PC-3 (cell line): Measurements from ENCODE around the gene EXOC4. TPM values are rescaled to one million over a fixed set of nuclear protein-coding genes. Genes with fewer than 3 reads are reported as not detected.
"Not testable (repeated sequence)": the region's sequence is repeated elsewhere in the genome, so short reads cannot be mapped to it uniquely, and the experiment has no call there.

ENCODE experiments used
- ATAC-seq: fragments of 200-7000 bp; cut with Tn5 transposase; 2 replicates; pipeline ENCODE4 v1.9.1; 2020; ENCODE audit warnings: mild to moderate bottlenecking, moderate library complexity
- BruUV-seq: library from RNA; stranded (reverse); fragments of 400-500 nt; replicated peaks from 2 replicates; lab custom pipeline; 2021; lab: Mats Ljungman, UMichigan
- CTCF ChIA-PET: fragments of 300-600 bp; sonication (Branson Sonifier 250); formaldehyde crosslinking; loops from one replicate; lab custom pipeline; 2022; ENCODE audit warnings: antibody characterized with exemption; lab: Charles Lee
- POLR2A ChIA-PET: fragments of 300-600 bp; sonication (Branson Sonifier 250); formaldehyde crosslinking; loops from one replicate; lab custom pipeline; 2022; ENCODE audit warnings: antibody characterized with exemption; ENCODE audit not compliant: unreplicated experiment; lab: Charles Lee
- DNase-seq: peaks from one replicate; pipeline ENCODE4 v3.0.0-alpha.2; 2015
- H2AFZ ChIP-seq: fragments of 300-600 bp; sonication (generic); 2 replicates; pipeline ENCODE4 v1.6.0; 2016; ENCODE audit warnings: antibody characterized with exemption, low read length
- H3F3A ChIP-seq: fragments of 300-600 bp; sonication (generic); one replicate; pipeline ENCODE4 v1.6.0; 2017; ENCODE audit warnings: antibody characterized with exemption, low read length, control low read depth, mild to moderate bottlenecking; ENCODE audit not compliant: unreplicated experiment
- H3K27ac ChIP-seq: fragments of 300-600 bp; sonication (generic); 2 replicates; pipeline ENCODE4 v1.5.1; 2016; ENCODE audit warnings: mild to moderate bottlenecking, low read length
- H3K27me3 ChIP-seq: fragments of 300-600 bp; sonication (generic); 2 replicates; pipeline ENCODE4 v1.6.1; 2016; ENCODE audit warnings: low read length, mixed read lengths
- H3K36me3 ChIP-seq: fragments of 300-600 bp; sonication (generic); 2 replicates; pipeline ENCODE4 v1.6.1; 2016; ENCODE audit warnings: low read depth, mixed run types, low read length, mixed read lengths
- H3K4me1 ChIP-seq: fragments of 300-600 bp; sonication (generic); 2 replicates; pipeline ENCODE4 v1.5.1; 2016; ENCODE audit warnings: low read length; ENCODE audit not compliant: insufficient read depth
- H3K4me2 ChIP-seq: fragments of 300-600 bp; sonication (generic); 2 replicates; pipeline ENCODE4 v1.6.0; 2016; ENCODE audit warnings: low read length
- H3K4me3 ChIP-seq: fragments of 300-600 bp; sonication (generic); 2 replicates; pipeline ENCODE4 v1.5.1; 2016; ENCODE audit warnings: mild to moderate bottlenecking, low read length, mixed read lengths
- H3K79me2 ChIP-seq: fragments of 300-600 bp; sonication (generic); 2 replicates; pipeline ENCODE4 v1.6.1; 2017; ENCODE audit warnings: low read length, mixed read lengths
- H3K9ac ChIP-seq: fragments of 300-600 bp; sonication (generic); 2 replicates; pipeline ENCODE4 v1.6.0; 2016; ENCODE audit warnings: mild to moderate bottlenecking, low read length
- H3K9me2 ChIP-seq: fragments of 300-600 bp; sonication (generic); replicated peaks from 2 replicates; pipeline ENCODE4 v1.6.1; 2016; ENCODE audit warnings: mixed run types, low read length, mixed read lengths
- H3K9me3 ChIP-seq: fragments of 300-600 bp; sonication (generic); 2 replicates; pipeline ENCODE4 v1.6.1; 2016; ENCODE audit warnings: low read length, mixed read lengths
- H4K20me1 ChIP-seq: fragments of 300-600 bp; sonication (generic); 2 replicates; pipeline ENCODE4 v1.6.1; 2016; ENCODE audit warnings: low read length, mixed read lengths
- EZH2 ChIP-seq: fragments of 300-600 bp; sonication (generic); IDR thresholded peaks from one replicate; pipeline ENCODE4 v1.6.1; 2017; ENCODE audit warnings: antibody characterized with exemption, mild to moderate bottlenecking, low read length; ENCODE audit not compliant: unreplicated experiment
- EZH2phosphoT487 ChIP-seq: fragments of 300-600 bp; sonication (generic); IDR thresholded peaks from 2 replicates; pipeline ENCODE4 v1.6.1; 2018; ENCODE audit warnings: mild to moderate bottlenecking, antibody characterized with exemption, low read length, borderline replicate concordance
- intact Hi-C: fragments of 100-400 bp; cut with micrococcal nuclease; formaldehyde crosslinking; loops from 2 replicates; pipeline ENCODE4 v1.9.0; 2023
- total RNA-seq: library from RNA; depleted of rRNA; stranded (reverse); fragments of >200 nt; gene quantifications from 2 replicates; pipeline ENCODE4 v1.2.3, GENCODE V29; 2014
- TF ChIP-seq, protein P1 (sequence below): fragments of 300-600 bp; sonication (generic); conservative IDR thresholded peaks from 2 replicates; pipeline ENCODE4 v1.5.1; 2017; ENCODE audit warnings: antibody characterized with exemption, low read depth, mild to moderate bottlenecking, low read length

The EXOC4 gene
- total RNA-seq, 1 experiment from 2014 or later: 43.5 TPM

DNA sequence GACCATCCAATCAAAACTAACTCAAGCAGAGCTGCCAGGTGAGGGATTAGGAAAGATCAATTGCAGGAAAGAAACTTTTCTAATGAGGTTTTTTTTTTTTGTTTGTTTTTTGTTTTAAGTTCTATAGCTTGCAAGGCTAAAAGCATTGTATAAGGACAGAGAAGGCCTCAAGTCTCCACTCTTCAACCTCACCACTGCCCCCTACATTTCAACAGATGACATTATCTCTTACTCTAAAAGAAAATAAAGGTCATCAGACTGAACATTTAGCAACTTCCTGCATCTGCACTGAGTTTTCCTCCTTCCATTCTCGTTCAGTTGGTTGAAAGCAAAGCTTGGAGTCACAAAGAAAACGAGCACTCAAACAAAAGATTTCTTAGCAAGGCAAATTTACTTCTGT is 45.2 kb upstream of the EXOC4 start:
- Histone ChIP-seq H3K27me3 (peaks cover 15% of the 10 kb centered on the region; the same call in 1 of the 2 replicates), H2AFZ (no peak overlapping the region), H3K36me3 (no peaks in the 10 kb centered on the region), H3K79me2 (no peaks in the 10 kb centered on the region), H3K9me2 (no peaks in the 10 kb centered on the region), H3K4me1 (no peaks in the 10 kb centered on the region), H3K9ac (no peak overlapping the region), H3K4me3 (no peak overlapping the region), H3K27ac (no peak overlapping the region), H3K4me2 (no peak overlapping the region), H3K9me3 (no peaks in the 10 kb centered on the region), H3F3A (no peaks in the 10 kb centered on the region), H4K20me1 (no peaks in the 10 kb centered on the region)
- ChIA-PET POLR2A (no interaction called here), CTCF (no interaction called here)
- intact Hi-C loops: no loop called here
- ATAC-seq: no peak
- no peak for DNase-seq
- BruUV-seq: no TSS peak
- TF ChIP-seq EZH2phosphoT487 (no peak), EZH2 (no peak)
- TF ChIP-seq, protein P1, sequence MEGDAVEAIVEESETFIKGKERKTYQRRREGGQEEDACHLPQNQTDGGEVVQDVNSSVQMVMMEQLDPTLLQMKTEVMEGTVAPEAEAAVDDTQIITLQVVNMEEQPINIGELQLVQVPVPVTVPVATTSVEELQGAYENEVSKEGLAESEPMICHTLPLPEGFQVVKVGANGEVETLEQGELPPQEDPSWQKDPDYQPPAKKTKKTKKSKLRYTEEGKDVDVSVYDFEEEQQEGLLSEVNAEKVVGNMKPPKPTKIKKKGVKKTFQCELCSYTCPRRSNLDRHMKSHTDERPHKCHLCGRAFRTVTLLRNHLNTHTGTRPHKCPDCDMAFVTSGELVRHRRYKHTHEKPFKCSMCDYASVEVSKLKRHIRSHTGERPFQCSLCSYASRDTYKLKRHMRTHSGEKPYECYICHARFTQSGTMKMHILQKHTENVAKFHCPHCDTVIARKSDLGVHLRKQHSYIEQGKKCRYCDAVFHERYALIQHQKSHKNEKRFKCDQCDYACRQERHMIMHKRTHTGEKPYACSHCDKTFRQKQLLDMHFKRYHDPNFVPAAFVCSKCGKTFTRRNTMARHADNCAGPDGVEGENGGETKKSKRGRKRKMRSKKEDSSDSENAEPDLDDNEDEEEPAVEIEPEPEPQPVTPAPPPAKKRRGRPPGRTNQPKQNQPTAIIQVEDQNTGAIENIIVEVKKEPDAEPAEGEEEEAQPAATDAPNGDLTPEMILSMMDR: peak; percentile 36; the same call in 1 of the 2 replicates

DNA sequence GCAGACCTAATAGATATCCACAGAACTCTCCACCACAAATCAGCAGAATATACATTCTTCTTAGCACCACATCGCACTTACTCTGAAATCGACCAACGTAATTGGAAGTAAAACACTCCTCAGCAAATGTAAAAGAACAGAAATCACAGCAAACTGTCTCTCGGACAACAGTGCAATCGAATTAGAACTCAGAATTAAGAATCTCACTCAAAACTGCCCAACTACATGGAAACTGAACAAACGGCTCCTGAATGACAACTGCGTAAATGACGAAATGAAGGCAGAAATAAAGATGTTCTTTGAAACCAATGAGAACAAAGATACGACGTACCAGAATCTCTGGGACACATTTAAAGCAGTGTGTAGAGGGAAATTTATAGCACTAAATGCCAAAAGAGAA is 42.1 kb upstream of the EXOC4 start:
- H3K4me3 ChIP-seq, intact Hi-C loops, POLR2A ChIA-PET, H3K9me2 ChIP-seq, H2AFZ ChIP-seq, H3K9ac ChIP-seq, H3K36me3 ChIP-seq, H3K4me1 ChIP-seq, ATAC-seq, H3K9me3 ChIP-seq, BruUV-seq, H3F3A ChIP-seq, DNase-seq, H3K79me2 ChIP-seq, H3K27ac ChIP-seq, H3K4me2 ChIP-seq, H4K20me1 ChIP-seq: not testable (repeated sequence)
- CTCF ChIA-PET: interaction anchor here (0.8 kb wide), 1 partner anchor 592 kb away, joined by 3 read pairs; no protein-coding TSS in a partner anchor
- H3K27me3 ChIP-seq: peaks cover 24% of the 10 kb centered on the region

DNA sequence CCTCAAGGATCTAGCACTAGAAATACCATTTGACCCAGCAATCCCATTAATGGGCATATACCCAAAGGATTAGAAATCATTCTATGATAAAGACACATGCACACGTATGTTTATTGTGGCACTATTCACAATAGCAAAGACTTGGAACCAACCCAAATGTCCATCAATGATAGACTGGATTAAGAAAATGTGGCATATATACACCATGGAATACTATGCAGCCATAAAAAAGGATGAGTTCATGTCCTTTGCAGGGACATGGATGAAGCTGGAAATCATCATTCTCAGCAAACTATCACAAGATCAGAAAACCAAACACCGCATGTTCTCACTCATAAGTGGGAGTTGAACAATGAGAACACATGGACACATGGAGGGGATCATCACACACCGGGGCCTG is 39.1 kb upstream of the EXOC4 start:
- DNase-seq, POLR2A ChIA-PET: not testable (repeated sequence)
- H3K27me3 ChIP-seq: peaks cover 40% of the 10 kb centered on the region

DNA sequence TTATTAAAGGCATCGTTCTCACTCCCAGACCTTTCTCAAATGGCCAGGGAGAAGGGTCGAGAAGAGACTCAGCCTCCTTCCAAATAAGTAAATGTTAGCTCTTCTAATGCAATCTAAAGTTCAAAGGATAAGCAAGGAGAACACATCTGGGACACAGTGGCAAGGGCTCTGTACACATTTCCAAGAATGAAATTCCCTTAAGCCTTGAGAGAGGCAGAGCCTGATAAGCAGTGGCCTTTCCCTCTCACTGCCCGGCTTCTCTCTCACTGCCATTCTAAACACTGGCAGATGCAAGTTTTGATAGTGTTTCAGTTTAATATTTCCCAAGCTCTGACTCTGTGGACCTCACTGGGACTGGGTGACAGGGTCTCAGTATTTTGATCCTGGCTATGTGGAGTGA is 35.1 kb upstream of the EXOC4 start:
- no peaks in the 10 kb centered on the region for H3K79me2 ChIP-seq
- H3K9ac ChIP-seq: no peak overlapping the region
- no peaks in the 10 kb centered on the region for H3K36me3 ChIP-seq
- no peak overlapping the region for H3K4me3 ChIP-seq
- intact Hi-C loops: no loop called here
- DNase-seq (no peak), ATAC-seq (no peak)
- H2AFZ ChIP-seq: no peak overlapping the region
- no peaks in the 10 kb centered on the region for H4K20me1 ChIP-seq
- ChIA-PET POLR2A (no interaction called here), CTCF (no interaction called here)
- H3K9me3 ChIP-seq: no peaks in the 10 kb centered on the region
- H3F3A ChIP-seq: no peaks in the 10 kb centered on the region
- BruUV-seq: no TSS peak
- no peaks in the 10 kb centered on the region for H3K9me2 ChIP-seq
- no peaks in the 10 kb centered on the region for H3K4me1 ChIP-seq
- TF ChIP-seq, protein P1: no peak
- no peak for TF ChIP-seq EZH2phosphoT487
- no peak for TF ChIP-seq EZH2
- H3K27me3 ChIP-seq: peaks cover 36% of the 10 kb centered on the region
- H3K4me2 ChIP-seq: no peak overlapping the region
- no peak overlapping the region for H3K27ac ChIP-seq

More for the DNA sequence above, 39.1 kb upstream of the EXOC4 start:
- H2AFZ ChIP-seq, H4K20me1 ChIP-seq, H3K4me2 ChIP-seq, H3F3A ChIP-seq, intact Hi-C loops, H3K9ac ChIP-seq, H3K4me1 ChIP-seq, ATAC-seq, BruUV-seq, H3K9me3 ChIP-seq, CTCF ChIA-PET, H3K36me3 ChIP-seq, H3K4me3 ChIP-seq, H3K27ac ChIP-seq, H3K9me2 ChIP-seq, H3K79me2 ChIP-seq: not testable (repeated sequence)
